Liver (tissue), 3 donors: ENCODE results near the gene PLA2G6.

Experiments used
- GABPA ChIP-seq, 2 donors: IDR thresholded peaks in 1 of 2; conservative IDR thresholded peaks in 1 of 2; 2 replicates each; pipeline ENCODE4 v1.6.1; 2016; ENCODE audit warnings: antibody characterized with exemption in 2 of 2, mild to moderate bottlenecking in 1 of 2, moderate library complexity in 1 of 2
- JUND ChIP-seq, 2 donors: IDR thresholded peaks; 2 replicates each; pipeline ENCODE4 v1.6.1; 2016; ENCODE audit warnings: antibody characterized with exemption in 2 of 2
- RAD21 ChIP-seq, 2 donors: IDR thresholded peaks; 2 replicates each; pipeline ENCODE4 v1.6.1; 2016; ENCODE audit warnings: antibody characterized with exemption in 2 of 2, mild to moderate bottlenecking in 2 of 2
- SP1 ChIP-seq: IDR thresholded peaks from 2 replicates; pipeline ENCODE4 v1.6.1; 2018; ENCODE audit warnings: antibody characterized with exemption, mild to moderate bottlenecking
- TAF1 ChIP-seq: conservative IDR thresholded peaks from 2 replicates; pipeline ENCODE4 v1.6.1; 2016; ENCODE audit warnings: antibody characterized with exemption, mild to moderate bottlenecking
- TF ChIP-seq, protein P1 (sequence below): fragments of 150-350 bp; IDR thresholded peaks from 2 replicates; pipeline ENCODE4 v1.5.1; 2017; ENCODE audit warnings: improper control_type of control experiment, low read depth, low read length; ENCODE audit not compliant: missing input control
- TF ChIP-seq, protein P2 (sequence below): IDR thresholded peaks from 2 replicates; pipeline ENCODE4 v1.6.1; 2016; ENCODE audit warnings: antibody characterized with exemption
- TF ChIP-seq, protein P3 (sequence below): IDR thresholded peaks from 2 replicates; pipeline ENCODE4 v1.6.1; 2016; ENCODE audit warnings: antibody characterized with exemption, mild to moderate bottlenecking
- TF ChIP-seq, protein P4 (sequence below): IDR thresholded peaks from 2 replicates; pipeline ENCODE4 v1.6.1; 2016; ENCODE audit warnings: antibody characterized with exemption
- TF ChIP-seq, protein P5 (sequence below): IDR thresholded peaks from 2 replicates; pipeline ENCODE4 v1.6.1; 2016; ENCODE audit warnings: antibody characterized with exemption
- donor health status: healthy.
- donor health status: healthy.

DNA sequence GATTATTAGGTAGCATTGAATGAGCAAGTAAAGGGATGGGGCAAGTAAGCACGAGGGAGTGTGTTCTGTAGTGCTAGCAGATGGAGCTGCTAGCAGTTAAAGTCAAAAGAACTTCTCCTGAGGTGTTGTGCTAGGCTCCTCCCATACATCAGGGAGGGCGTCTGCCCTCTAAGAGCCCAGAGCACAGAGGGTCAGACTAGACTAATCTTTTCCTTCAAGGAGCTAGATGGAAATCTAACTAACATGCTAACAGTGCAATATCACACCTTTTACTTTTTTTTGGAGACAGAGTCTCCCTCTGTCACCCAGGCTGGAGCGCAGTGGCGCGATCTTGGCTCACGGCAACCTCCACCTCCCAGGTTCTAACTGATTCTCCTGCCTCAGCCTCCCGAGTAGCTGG, 3.2 kb upstream of the PLA2G6 start:
- TF ChIP-seq, protein P1, sequence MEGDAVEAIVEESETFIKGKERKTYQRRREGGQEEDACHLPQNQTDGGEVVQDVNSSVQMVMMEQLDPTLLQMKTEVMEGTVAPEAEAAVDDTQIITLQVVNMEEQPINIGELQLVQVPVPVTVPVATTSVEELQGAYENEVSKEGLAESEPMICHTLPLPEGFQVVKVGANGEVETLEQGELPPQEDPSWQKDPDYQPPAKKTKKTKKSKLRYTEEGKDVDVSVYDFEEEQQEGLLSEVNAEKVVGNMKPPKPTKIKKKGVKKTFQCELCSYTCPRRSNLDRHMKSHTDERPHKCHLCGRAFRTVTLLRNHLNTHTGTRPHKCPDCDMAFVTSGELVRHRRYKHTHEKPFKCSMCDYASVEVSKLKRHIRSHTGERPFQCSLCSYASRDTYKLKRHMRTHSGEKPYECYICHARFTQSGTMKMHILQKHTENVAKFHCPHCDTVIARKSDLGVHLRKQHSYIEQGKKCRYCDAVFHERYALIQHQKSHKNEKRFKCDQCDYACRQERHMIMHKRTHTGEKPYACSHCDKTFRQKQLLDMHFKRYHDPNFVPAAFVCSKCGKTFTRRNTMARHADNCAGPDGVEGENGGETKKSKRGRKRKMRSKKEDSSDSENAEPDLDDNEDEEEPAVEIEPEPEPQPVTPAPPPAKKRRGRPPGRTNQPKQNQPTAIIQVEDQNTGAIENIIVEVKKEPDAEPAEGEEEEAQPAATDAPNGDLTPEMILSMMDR, result no peak
- TF ChIP-seq RAD21 (IDR thresholded peaks at IDR 0.05) (no peak), TAF1 (no peak), GABPA (IDR thresholded peaks at IDR 0.05 in 1 of 2, conservative IDR thresholded peaks at IDR 0.05 in 1 of 2) (no peak), JUND (IDR thresholded peaks at IDR 0.05) (no peak), SP1 (no peak)
- TF ChIP-seq, protein P2, sequence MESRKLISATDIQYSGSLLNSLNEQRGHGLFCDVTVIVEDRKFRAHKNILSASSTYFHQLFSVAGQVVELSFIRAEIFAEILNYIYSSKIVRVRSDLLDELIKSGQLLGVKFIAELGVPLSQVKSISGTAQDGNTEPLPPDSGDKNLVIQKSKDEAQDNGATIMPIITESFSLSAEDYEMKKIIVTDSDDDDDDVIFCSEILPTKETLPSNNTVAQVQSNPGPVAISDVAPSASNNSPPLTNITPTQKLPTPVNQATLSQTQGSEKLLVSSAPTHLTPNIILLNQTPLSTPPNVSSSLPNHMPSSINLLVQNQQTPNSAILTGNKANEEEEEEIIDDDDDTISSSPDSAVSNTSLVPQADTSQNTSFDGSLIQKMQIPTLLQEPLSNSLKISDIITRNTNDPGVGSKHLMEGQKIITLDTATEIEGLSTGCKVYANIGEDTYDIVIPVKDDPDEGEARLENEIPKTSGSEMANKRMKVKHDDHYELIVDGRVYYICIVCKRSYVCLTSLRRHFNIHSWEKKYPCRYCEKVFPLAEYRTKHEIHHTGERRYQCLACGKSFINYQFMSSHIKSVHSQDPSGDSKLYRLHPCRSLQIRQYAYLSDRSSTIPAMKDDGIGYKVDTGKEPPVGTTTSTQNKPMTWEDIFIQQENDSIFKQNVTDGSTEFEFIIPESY, result no peak
- TF ChIP-seq, protein P3, sequence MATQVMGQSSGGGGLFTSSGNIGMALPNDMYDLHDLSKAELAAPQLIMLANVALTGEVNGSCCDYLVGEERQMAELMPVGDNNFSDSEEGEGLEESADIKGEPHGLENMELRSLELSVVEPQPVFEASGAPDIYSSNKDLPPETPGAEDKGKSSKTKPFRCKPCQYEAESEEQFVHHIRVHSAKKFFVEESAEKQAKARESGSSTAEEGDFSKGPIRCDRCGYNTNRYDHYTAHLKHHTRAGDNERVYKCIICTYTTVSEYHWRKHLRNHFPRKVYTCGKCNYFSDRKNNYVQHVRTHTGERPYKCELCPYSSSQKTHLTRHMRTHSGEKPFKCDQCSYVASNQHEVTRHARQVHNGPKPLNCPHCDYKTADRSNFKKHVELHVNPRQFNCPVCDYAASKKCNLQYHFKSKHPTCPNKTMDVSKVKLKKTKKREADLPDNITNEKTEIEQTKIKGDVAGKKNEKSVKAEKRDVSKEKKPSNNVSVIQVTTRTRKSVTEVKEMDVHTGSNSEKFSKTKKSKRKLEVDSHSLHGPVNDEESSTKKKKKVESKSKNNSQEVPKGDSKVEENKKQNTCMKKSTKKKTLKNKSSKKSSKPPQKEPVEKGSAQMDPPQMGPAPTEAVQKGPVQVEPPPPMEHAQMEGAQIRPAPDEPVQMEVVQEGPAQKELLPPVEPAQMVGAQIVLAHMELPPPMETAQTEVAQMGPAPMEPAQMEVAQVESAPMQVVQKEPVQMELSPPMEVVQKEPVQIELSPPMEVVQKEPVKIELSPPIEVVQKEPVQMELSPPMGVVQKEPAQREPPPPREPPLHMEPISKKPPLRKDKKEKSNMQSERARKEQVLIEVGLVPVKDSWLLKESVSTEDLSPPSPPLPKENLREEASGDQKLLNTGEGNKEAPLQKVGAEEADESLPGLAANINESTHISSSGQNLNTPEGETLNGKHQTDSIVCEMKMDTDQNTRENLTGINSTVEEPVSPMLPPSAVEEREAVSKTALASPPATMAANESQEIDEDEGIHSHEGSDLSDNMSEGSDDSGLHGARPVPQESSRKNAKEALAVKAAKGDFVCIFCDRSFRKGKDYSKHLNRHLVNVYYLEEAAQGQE, result no peak
- TF ChIP-seq, protein P4, sequence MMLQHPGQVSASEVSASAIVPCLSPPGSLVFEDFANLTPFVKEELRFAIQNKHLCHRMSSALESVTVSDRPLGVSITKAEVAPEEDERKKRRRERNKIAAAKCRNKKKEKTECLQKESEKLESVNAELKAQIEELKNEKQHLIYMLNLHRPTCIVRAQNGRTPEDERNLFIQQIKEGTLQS, result no peak
- TF ChIP-seq, protein P5, sequence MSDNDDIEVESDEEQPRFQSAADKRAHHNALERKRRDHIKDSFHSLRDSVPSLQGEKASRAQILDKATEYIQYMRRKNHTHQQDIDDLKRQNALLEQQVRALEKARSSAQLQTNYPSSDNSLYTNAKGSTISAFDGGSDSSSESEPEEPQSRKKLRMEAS, result no peak
